HG03354 (cell line): Measurements from ENCODE around the gene TRIM7.
A peak's percentile ranks its signal among the peaks of the same experiment; 100 is the strongest.
"Not testable (repeated sequence)": the region's sequence is repeated elsewhere in the genome, so short reads cannot be mapped to it uniquely, and the experiment has no call there.

Experiments
- ATAC-seq: cut with Tn5 transposase; IDR thresholded peaks from one replicate; pipeline ENCODE4 v1.9.1; 2021; ENCODE audit warnings: mild to moderate bottlenecking; ENCODE audit not compliant: unreplicated experiment, poor library complexity, severe bottlenecking

Gene TRIM7

GRCh38 chr5:181181650-181182565 is 23.1 kb downstream of the TRIM7 start:
- peak; percentile 53 for ATAC-seq

DNA sequence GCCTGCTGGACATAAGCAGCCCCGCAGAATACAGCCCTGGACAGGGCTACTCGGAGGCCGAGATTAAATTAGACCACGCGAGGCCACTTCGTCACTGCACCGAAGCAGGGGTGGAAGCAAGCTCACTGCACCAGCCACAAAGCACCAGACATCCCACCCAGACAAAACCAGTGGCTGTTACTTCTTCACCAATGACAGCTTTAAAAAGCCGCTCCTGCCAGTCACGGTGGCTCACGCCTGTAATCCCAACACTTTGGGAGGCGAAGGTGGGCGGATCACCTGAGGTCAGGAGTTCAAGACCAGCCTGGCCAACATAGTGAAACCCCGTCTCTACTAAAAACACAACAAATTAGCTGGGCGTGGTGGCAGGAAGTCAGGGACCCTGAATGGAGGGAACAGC is 27.4 kb downstream of the TRIM7 start:
- ATAC-seq: not testable (repeated sequence)

DNA sequence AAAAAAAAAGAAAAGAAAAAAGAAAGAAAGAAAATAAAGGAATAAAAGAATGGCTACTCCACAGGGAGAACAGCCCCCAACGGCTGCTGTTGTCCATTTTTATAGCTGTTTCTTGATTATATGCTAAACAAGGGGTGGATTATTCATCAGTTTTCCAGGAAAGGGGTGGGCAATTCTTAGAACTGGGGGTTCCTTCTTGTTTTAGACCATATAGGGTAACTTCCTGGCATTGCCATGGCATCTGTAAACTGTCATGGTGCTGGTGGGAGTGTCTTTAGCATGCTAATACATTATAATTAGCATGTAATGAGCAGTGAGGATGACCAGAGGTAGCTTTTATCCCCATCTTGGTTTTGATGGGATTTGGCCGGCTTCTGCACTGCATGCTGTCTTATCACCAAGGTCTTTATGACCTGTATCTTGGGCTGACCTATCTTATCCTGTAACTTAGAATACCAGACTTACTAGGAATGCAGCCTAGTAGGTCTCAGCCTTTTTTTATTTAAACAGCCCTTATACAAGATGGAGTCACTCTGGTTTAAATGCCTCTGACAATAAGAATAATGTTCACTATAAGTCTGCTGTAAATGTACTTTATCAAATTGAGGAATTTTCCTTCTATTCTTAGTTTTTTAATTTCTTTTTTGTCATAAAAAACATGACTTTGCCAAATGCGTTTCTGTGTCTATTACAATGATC is 28.6 kb downstream of the TRIM7 start:
- no peak for ATAC-seq

DNA sequence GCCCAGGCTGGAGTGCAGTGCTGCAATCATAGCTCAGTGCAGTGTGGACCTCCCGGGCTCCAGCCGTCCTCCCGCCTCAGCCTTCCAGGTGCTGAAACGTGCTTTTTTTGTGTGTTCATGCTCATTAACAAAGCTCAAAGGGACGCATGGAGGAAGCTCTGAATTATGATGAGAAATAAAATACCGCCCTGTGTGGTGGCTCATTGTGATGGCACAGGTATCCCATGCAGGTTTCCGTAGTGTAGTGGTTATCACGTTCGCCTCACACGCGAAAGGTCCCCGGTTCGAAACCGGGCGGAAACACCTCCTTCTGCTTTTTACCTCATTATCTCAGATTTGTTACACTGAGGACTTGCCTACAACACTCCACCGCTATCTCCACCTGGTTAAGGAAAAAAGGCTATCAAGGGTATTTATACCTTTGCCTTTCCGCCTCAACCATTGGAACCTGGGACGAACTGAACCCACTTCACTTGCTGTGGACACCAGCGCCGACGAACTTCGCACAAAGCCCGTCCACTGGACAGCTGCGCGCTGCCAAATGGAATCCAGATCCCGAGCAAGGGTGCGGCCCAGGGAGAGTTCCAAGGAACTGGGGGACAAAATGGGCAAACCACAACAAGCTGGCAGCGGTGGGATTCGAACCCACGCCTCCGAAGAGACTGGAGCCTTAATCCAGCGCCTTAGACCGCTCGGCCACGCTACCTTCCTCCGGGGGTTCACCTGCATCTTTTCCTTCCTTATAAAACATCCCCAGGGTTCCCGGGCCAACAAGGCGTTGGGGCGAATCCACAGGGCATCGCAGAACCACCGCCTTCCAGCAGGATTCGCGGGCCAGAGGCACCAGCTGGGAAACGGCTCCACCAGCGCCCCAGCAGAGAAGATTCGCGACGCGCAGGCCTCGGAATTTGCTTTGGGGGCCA is 31.3 kb downstream of the TRIM7 start:
- ATAC-seq: peak; percentile 53

- ATAC-seq: peak; percentile 30
Observed at GRCh38 chr5:181173027-181173419, 32.0 kb downstream of the TRIM7 start.

GRCh38 chr5:181171782-181172181 is 33.2 kb downstream of the TRIM7 start:
- no peak for ATAC-seq

GRCh38 chr5:181170996-181171395 is 34.0 kb downstream of the TRIM7 start:
- no peak for ATAC-seq

- ATAC-seq: peak; percentile 6
Observed at GRCh38 chr5:181170237-181170825, 34.7 kb downstream of the TRIM7 start.

DNA sequence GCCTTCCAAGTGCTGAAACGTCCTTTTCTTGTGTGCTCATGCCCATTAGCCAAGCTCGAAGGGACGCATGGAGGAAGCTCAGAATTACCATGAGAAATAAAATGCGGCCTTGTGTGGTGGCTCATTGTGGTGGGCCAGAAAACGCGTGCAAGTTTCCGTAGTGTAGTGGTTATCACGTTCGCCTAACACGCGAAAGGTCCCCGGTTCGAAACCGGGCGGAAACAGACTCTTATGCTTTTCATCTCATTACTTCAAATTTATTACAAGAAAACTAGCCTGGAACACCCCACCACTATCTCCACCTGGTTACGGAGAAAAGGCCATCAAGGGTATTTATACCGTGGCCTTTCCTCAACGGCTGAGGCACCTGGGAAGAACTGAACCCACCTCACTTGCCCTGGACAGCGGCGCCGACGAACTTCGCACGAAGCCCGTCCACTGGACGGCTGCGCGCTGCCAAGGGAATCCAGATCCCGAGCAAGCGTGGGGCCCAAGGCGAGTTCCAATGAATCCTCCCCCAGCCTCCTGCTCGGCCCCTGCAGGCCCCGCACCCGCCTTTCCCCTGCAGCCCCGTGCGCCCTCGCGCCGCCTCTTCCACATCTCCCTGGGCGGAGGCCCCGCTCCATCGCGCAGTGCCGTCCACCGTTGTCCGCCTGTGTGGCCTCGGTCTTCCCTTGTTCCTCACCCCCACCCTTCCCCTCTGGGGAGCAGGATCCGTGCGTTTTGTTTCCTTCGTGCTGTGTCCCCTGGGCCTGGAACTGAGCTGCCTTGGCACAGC is 35.3 kb downstream of the TRIM7 start:
- peak; percentile 48 for ATAC-seq

DNA sequence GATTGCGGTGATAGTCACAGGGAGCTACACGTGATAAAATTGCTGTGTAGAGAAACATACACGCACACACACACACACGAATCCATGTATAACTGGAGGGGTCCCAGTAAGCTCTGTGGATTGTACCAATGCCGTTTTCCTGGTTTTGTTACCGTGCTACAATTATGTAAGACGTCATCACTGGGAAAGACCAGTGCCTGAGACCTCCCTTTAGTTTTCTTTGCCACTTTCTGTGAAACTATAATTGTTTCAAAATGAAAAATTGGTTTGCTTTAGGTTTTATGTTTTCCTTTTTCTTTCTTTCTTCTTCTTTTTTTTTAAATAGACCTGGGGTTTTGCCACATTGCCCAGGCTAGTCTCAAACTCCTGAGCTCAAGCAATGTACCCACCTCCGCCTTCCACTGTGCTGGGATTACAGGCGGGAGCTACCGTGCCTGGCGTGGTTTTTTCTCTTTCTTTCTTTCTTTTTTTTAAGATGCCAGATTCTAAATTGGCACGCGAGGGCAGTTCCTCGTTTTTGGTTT is 36.3 kb downstream of the TRIM7 start:
- ATAC-seq: no peak

DNA sequence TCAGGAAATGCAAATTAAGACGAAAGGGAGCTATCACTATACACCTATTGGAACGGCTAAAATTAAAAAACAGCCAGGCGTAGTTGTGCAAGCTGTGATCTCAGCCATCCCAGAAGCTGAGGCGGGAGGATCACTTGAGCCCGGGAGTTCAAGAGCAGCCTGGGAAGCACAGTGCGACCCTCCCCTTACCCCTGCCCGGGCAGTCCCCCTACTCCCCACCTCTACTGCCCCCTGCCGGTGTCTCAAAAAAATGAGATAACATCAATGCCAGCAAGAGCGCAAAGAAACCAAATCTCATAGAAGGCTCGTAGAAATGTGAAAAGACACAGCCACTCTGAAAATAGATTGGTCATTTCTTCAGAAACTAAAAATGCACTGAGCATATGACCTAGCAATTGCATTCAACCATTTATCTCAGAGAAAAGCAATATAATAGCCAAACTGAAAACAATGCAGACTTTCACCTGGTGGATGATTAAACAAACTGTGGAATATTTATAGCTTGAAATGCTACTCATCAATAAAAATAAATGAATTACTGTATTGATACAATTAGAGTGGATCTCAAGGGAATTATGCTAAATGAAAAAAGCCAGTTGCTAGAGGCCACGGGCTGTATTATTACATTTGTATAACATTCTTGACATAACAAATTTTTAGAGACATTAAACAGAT is 37.0 kb downstream of the TRIM7 start:
- no peak for ATAC-seq

DNA sequence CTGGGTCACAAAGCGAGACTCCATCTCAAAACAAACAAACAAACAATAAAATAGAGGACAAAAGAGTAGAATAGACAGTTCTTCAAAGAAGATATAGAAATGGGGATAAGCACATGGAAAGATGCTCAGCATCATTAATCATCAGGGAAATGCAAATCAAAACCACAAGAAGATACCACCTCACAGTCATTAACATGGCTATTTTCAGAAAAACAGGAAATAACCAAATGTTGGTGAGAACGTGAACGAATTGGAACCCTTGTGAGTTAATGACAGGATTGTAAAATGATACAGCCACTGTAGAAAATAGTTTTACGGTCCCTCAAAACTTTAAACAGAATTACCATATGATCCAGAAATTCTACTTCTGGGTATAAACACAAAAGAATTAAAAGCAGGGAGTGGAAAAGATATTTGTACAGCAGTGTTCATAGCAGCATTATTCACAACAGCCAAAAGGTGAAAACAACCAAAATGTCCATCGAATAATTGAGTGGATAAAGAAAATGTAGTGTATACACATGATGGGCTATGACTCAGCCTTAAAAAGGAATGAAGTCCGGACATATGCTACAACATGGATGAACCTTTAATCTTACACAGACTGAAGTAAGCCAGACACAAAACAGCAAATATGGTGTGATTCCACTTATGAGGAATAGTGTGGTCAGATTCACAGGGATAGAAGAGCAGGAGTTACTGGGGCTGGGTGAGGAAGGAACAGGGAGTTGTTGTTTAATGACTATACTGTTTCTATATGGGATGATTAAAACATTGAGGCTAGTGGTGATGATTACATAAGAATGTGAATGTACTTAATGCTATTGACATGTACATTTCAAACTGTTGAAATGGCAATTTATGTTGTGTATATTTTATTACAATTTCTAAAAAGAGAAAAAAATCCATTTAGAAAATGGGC is 37.9 kb downstream of the TRIM7 start:
- ATAC-seq: no peak

DNA sequence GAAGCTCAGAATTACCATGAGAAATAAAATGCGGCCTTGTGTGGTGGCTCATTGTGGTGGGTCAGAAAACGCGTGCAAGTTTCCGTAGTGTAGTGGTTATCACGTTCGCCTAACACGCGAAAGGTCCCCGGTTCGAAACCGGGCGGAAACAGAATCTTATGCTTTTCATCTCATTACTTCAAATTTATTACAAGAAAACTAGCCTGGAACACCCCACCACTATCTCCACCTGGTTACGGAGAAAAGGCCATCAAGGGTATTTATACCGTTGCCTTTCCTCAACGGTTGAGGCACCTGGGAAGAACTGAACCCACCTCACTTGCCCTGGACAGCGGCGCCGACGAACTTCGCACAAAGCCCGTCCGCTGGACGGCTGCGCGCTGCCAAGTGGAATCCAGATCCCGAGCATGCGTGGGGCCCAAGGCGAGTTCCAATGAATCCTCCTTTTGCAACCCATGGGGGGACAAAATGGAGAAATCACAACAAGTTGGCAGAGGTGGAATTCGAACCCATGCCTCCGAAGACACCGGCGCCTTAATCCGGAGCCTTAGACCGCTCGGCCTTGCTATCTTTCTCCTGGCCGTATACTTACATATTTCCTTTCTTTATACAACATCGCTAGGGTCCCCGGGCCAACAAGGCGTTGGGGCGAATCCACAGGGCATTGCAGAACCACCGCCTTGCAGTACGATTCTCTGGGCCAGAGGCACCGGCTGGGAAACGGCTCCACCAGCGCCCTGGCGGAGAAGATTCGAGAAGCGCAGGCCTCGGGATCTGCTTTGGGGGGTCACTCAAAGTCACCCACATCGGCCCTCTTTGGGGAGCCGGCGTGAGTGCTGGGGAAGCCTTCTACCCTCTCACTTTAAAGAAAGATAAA is 40.7 kb downstream of the TRIM7 start:
- no peak for ATAC-seq

DNA sequence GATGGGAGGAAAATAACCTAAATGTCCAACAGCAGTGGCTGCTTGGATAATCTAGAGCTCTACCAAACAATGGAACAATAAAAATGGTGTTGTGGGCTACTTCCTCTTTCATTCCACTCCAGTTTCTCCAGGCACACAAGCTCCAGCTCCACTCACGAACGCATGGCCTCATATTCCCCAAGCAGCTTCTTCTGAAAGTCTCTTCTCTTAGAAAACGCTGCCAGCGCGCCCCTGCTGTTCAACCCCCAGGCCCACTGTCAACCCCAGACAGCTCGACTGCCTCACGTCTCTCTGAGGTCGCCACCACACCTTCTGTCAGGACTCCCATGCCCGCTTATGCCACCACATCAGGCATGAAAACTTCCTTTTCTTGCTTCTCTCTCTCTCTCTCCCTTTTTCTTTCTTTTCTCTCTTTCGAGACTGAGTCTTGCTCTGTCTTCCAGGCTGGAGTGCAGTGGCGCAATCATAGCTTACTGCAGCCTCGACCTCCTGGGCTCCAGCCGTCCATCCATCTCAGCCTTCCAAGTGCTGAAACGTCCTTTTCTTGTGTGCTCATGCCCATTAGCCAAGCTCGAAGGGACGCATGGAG is 41.4 kb downstream of the TRIM7 start:
- ATAC-seq: no peak

DNA sequence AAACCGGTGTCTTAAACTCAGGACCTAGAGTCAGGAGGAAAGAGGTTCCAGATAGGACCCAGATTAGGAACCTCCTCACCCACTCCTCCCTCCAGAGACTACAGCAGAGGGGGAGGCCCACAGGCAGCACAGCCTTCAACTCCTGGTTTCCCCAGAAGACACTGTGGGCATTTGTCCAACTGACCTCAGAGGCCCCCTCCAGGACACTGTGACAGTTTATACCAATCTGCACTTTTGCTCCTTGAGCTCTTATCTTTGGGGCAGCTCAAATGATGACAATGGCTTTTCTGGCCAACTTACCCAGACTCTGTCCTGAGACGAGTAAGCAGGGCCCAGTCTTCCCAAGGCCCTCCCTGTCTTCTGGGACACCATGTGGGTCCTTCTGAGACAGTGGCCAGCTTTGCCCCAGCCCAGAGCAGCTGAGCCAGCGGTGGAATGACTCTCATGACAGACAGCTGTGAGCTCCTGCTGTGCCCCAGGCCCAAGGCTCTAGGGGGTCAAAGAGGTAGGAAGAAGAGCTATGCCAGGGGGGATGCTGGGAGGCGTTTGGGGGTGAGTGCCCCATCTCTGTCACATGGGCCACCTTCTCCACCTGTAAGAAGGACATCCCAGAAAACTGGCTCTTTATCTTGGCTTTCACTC is 43.3 kb downstream of the TRIM7 start:
- ATAC-seq: no peak
